Progenitor cell of endocrine pancreas (in vitro differentiated cells): Measurements from ENCODE around the gene FAM131B. TPM values are rescaled to one million over a fixed set of nuclear protein-coding genes. Genes with fewer than 3 reads are reported as not detected.

Experiments
- DNase-seq: peaks from one replicate; pipeline ENCODE4 v3.0.0; 2021; ENCODE audit warnings: low spot score; ENCODE audit not compliant: unreplicated experiment
- H3K27ac Mint-ChIP-seq: 2 replicates; pipeline ENCODE4 v1.8.0; 2021; ENCODE audit warnings: mild to moderate bottlenecking, moderate library complexity, mixed read lengths
- H3K27me3 Mint-ChIP-seq: 2 replicates; pipeline ENCODE4 v1.8.0; 2021; ENCODE audit warnings: mixed read lengths
- H3K36me3 Mint-ChIP-seq: 2 replicates; pipeline ENCODE4 v1.8.0; 2022; ENCODE audit warnings: mixed read lengths; ENCODE audit not compliant: insufficient read depth
- H3K4me1 Mint-ChIP-seq: 2 replicates; pipeline ENCODE4 v1.8.0; 2021; ENCODE audit warnings: low read depth, mixed read lengths
- H3K4me3 Mint-ChIP-seq: 2 replicates; pipeline ENCODE4 v1.8.0; 2021; ENCODE audit warnings: low read depth, mild to moderate bottlenecking, moderate library complexity, mixed read lengths
- H3K9me3 Mint-ChIP-seq: 2 replicates; pipeline ENCODE4 v1.8.0; 2021; ENCODE audit warnings: low read depth, mixed read lengths
- total RNA-seq: library from RNA; stranded (reverse); gene quantifications from 2 replicates; pipeline ENCODE4 v1.2.1, GENCODE V29; 2021
- TF ChIP-seq, protein P1 (sequence below): fragments of 200-600 bp; sonication (generic); IDR thresholded peaks from one replicate; pipeline ENCODE4 v1.5.0; 2021; ENCODE audit warnings: antibody characterized with exemption, mild to moderate bottlenecking; ENCODE audit not compliant: unreplicated experiment

The FAM131B gene
- total RNA-seq, 1 donor from 2014 or later, result 2.3 TPM

DNA sequence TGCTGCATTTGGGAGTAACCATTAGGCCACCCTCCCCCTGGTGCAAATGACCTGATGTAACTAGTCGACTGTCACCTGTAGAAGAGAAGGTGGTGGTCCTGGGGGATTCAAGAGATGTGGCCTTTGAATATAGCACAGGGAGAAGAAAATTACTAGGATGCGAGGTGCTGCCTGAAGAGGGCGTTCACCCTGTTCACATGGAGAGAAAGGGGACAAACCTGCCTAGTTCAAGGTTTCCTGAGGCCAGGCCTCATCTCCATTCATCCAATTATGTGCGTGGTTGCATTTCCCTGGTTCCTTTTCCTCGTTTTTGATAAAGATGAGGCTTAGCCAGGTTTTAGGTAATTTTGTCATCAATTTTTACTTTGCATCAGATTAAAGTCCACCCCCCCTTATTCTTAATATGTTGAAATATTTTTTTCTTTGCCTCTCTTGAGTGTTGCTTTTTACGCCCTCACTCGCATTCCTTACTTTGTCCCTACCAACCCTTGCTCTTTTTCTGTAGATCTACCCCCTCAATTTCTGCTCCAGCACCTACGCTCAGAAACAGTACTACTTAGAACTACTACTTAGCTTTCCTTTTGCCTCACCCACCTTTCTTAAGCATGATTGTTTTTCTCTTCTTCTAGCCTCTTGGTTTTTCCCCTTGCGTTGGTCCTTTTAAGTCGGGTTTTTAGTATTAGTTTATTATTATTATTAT lies 32.9 kb downstream of the FAM131B start:
- H3K4me1 Mint-ChIP-seq, result peaks cover 8% of the 10 kb centered on the region
- peaks cover 3% of the 10 kb centered on the region for H3K27me3 Mint-ChIP-seq
- H3K4me3 Mint-ChIP-seq, result no peak overlapping the region
- no peaks in the 10 kb centered on the region for H3K9me3 Mint-ChIP-seq
- no peaks in the 10 kb centered on the region for H3K36me3 Mint-ChIP-seq
- no peak overlapping the region for H3K27ac Mint-ChIP-seq
- TF ChIP-seq, protein P1, sequence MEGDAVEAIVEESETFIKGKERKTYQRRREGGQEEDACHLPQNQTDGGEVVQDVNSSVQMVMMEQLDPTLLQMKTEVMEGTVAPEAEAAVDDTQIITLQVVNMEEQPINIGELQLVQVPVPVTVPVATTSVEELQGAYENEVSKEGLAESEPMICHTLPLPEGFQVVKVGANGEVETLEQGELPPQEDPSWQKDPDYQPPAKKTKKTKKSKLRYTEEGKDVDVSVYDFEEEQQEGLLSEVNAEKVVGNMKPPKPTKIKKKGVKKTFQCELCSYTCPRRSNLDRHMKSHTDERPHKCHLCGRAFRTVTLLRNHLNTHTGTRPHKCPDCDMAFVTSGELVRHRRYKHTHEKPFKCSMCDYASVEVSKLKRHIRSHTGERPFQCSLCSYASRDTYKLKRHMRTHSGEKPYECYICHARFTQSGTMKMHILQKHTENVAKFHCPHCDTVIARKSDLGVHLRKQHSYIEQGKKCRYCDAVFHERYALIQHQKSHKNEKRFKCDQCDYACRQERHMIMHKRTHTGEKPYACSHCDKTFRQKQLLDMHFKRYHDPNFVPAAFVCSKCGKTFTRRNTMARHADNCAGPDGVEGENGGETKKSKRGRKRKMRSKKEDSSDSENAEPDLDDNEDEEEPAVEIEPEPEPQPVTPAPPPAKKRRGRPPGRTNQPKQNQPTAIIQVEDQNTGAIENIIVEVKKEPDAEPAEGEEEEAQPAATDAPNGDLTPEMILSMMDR, result no peak
- DNase-seq, result no peak

DNA sequence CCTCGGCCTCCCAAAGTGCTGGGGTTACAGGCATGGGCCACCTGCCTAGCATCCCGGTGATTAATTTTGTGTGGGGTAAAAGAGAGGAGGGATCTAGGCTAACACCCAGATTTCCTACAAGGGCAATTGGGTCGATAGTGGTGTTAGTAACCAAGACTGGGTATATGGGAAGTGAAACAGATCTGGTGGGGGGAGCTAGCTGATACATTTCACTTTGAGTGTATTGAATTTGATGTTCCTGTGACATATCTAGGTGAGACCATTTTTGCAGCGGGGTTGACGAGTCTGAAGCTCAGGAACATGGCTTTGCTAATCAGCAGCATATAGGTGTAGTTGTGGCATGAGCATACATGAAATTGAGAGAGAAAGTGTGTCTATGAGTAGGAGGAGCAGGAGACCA lies 34.6 kb downstream of the FAM131B start:
- H3K36me3 Mint-ChIP-seq, result no peaks in the 10 kb centered on the region
- H3K4me3 Mint-ChIP-seq, result no peak overlapping the region
- H3K27me3 Mint-ChIP-seq, result peaks cover 3% of the 10 kb centered on the region
- DNase-seq, result no peak
- H3K27ac Mint-ChIP-seq, result no peak overlapping the region
- no peaks in the 10 kb centered on the region for H3K9me3 Mint-ChIP-seq
- H3K4me1 Mint-ChIP-seq, result peaks cover 11% of the 10 kb centered on the region
- TF ChIP-seq, protein P1, result no peak

DNA sequence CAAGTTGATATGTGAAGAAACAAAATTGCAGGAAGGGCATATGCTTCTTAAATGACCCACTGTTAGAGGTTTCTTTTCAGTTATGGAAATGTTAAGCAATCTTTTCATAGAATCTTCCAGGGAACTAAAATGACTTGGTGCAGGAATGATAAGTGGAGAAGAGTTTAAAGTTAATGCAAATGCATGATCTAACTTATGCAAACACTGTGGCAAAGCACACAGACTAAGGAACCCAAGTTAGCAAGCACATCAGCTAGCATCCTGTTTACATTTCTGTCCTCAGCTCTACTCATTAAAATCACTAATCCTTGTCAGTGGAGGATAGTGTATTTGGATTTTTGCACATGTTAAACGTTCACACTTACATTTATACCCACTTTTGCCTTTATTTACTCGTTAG lies 37.3 kb downstream of the FAM131B start:
- peaks cover 3% of the 10 kb centered on the region for H3K27me3 Mint-ChIP-seq
- peaks cover 11% of the 10 kb centered on the region for H3K4me1 Mint-ChIP-seq
- H3K27ac Mint-ChIP-seq, result no peak overlapping the region
- H3K4me3 Mint-ChIP-seq, result no peak overlapping the region
- TF ChIP-seq, protein P1, result no peak
- DNase-seq, result no peak
- H3K9me3 Mint-ChIP-seq, result no peaks in the 10 kb centered on the region
- H3K36me3 Mint-ChIP-seq, result no peaks in the 10 kb centered on the region

DNA sequence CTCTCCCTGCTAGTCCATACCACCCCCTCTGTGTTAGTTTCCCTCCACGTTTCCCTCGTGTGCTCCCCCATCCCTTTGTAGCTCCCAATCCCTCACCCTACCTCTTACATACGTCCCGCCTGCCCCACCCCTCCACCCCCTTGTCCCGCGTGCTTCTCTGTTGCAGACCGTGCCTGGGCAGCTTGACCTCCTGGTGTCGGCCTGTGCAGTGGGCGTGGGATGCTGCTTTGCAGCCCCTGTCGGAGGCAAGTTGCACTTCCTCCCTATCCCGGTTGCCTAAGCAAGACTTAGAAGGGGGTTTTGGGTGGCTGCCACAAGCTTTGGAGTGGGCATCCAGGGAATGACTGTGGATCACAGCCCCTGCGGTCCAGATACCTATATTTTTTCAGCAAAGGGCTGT lies 38.9 kb downstream of the FAM131B start:
- TF ChIP-seq, protein P1, result no peak
- DNase-seq, result no peak
- peaks cover 11% of the 10 kb centered on the region for H3K4me1 Mint-ChIP-seq
- H3K9me3 Mint-ChIP-seq, result no peaks in the 10 kb centered on the region
- H3K27ac Mint-ChIP-seq, result no peak overlapping the region
- no peak overlapping the region for H3K4me3 Mint-ChIP-seq
- H3K27me3 Mint-ChIP-seq, result peaks cover 3% of the 10 kb centered on the region
- H3K36me3 Mint-ChIP-seq, result no peaks in the 10 kb centered on the region

DNA sequence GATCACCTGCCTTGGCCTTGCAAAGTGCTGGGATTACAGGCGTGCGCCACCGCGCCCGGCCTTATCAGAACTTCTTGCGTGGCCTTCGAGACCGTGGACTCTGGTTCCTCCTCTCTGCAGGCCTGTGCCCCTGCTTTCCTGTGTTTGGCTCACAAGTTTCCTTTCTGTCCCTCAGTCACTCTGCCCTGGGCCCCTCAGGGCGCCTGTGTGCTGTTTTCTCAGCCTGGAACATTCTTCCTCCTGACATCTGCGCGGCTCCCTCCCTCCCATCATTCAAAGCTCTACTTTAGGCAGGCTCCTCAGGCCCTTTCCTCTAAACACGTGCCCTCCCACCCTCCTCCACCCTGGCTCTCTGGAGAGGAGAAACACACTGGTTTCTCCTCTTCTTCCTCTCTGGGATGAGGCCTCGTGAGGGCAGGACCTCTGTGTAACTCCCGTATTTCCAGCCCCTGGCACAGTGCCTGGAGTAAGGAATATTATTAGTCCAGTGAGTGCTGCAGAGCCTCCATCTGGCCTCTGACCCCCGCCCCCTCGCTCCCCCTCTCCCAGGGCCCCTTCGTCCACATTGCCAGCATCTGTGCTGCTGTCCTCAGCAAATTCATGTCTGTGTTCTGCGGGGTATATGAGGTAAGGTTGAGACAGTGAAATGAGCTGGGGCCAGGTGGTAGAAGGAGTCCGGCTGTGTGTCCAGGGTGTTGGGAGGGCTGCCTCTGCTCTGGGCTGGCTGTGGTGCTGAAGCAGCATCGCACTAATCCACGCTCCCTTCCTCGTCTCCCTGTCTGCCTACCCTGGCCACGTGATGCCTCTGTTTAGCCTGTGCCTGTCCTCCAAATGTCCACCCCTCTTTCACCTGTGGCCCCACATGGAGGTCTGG lies 39.5 kb downstream of the FAM131B start:
- Mint-ChIP-seq H3K27me3 (peaks cover under 1% of the 10 kb centered on the region), H3K9me3 (no peaks in the 10 kb centered on the region), H3K4me1 (peaks cover 11% of the 10 kb centered on the region), H3K36me3 (no peaks in the 10 kb centered on the region), H3K4me3 (no peak overlapping the region), H3K27ac (no peak overlapping the region)
- TF ChIP-seq, protein P1, result no peak
- no peak for DNase-seq
